ENCODE results near the gene CLEC2D.
"Not testable (repeated sequence)": the region's sequence is repeated elsewhere in the genome, so short reads cannot be mapped to it uniquely, and the experiment has no call there.

The CLEC2D gene

GRCh38 chr12:9731393-9731792 is 61.9 kb downstream of the CLEC2D start:
- DNase-seq, result no peak

GRCh38 chr12:9731797-9732196 is 62.3 kb downstream of the CLEC2D start:
- DNase-seq, result no peak

DNA sequence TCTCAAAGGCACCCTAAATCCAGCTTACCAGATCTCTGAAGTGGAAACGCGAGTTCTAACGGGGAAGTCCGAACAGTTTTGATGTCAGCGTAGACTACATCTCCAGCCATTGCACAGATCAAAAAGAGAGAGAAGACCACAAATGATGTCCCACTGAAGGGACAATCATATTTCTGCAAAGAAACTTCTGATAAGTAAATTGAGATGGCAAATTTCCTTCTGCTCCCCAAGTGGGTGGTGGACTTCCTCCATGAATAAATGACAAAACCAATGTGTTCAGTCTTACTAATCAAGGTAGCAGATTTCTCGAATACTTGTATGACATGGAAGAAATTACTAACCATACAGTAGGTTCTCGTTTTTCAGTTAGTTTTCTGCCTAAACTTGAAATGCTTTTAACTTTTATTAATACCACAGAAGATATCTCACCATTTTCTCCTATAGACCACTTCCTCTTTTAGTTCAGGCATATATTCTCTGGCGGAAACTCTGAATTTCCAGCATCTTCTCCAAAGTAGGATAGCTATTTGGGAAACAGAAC is 63.5 kb downstream of the CLEC2D start, which contains the start of gene CLECL1:
CLECL1 (minus strand) TSS at position 177 of the 541 bp plus-strand sequence.
- DNase-seq, result no peak

- no peak for DNase-seq
These were observed 66.1 kb downstream of the CLEC2D start for GRCh38 chr12:9735601-9736000.

DNA sequence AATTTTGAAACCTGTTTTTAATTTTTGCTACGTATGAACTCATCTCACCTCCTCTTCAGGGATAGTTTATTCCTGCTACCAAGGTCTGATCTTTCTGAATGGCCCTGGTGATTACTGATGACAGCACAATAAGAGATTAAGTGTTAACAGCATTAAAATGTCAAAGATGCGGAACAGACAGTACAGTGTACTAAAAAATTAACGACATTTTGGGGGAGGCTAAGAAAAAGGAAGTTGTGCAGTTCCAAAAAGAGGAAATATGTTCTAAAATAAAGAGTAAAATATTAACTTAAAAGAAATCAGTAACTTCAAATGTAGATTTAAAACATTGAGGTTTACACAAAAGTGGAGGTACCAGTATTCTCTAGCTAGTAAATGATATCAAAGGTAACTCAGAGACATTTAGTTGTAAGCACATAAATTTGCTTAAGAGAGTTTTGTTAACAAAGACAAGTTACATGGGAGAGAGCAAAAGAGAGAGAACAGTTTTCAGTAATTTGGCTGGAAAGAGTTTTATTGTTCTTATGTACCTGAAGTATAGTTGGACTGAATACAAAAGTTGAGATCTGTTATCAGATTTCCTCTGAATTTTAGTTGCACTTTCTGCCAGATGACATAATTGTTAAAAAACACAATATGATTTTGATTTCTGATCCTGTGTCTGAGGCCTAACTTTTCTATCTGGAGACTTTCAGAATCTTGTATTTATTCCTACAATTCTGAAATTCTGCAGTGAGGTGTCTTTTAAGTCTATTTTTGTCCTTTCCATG is 67.6 kb downstream of the CLEC2D start:
- no peak for DNase-seq

DNA sequence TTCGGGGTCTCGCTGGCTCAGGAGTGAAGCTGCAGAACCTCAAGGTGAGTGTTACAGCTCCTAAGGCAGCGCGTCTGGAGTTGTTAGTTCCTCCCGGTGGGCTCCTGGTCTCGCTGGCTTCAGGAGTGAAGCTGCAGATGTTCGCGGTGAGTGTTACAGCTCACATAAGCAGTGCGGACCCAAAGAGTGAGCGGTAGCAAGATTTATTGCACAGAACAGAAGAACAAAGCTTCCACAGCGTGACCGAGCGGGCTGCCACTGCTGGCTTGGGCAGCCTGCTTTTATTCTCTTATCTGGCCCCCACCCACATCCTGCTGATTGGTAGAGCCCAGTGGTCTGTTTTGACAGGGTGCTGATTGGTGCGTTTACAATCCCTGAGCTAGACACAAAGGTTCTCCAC is 69.4 kb downstream of the CLEC2D start:
- DNase-seq, result not testable (repeated sequence)

- DNase-seq, result not testable (repeated sequence)
These were observed 70.0 kb downstream of the CLEC2D start for GRCh38 chr12:9739404-9740105.

DNA sequence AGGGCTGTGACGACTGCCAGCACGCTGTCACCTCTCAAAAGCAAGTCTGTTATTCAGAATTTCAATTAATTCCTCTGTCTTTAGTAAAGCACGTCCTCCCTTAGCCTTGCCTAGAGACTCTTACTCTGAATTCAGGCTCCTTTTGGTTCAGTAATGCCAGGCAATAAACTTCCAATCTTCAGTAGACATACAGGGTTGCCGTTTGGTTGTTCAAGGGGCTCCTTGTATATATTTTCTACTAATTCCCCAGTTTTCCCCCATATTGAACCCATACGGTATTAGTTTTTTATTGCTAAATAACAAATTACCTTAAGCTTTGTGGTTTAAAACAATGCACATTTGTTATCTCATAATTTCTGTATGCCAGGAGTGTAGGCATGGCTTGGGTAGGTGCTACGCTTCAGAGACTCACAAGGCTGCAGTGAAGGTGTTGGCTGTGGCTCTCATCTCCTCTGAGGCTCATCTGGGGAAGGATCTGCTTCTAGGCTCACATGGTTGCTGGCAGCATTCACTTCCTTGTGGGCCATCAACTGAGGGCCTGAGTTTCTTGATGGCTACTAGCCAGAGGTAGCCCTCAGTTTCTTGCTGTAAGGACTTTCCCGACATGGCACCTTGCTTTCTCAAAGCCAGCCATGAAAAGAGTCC is 70.7 kb downstream of the CLEC2D start:
- DNase-seq, result no peak

- no peak for DNase-seq
These were observed 72.2 kb downstream of the CLEC2D start for GRCh38 chr12:9741726-9742125.

- no peak for DNase-seq
These were observed 73.1 kb downstream of the CLEC2D start for GRCh38 chr12:9742661-9743060.

- DNase-seq, result no peak
These were observed 75.7 kb downstream of the CLEC2D start for GRCh38 chr12:9745199-9745598.
